Measurements from ENCODE around the gene PEX14. TPM values are rescaled to one million over a fixed set of nuclear protein-coding genes. Genes with fewer than 3 reads are reported as not detected.
A peak's percentile ranks its signal among the peaks of the same experiment; 100 is the strongest.

The PEX14 gene
- total RNA-seq, 4 donors from 2014 or later = 14.6 to 19.0 (median 17.6) TPM

- Histone ChIP-seq H3K27ac (no peak overlapping the region), H3K9me3 (no peaks in the 10 kb centered on the region), H3K4me3 (no peak overlapping the region), H3K27me3 (no peaks in the 10 kb centered on the region), H3K4me1 (peaks cover 12% of the 10 kb centered on the region), H3K36me3 (no peaks in the 10 kb centered on the region)
- no peak for DNase-seq (ENCODE audit: low spot score in 2 of 2)
- WGBS = 83% methylated on average over 12 of the region's 12 CpGs
- TF ChIP-seq POLR2AphosphoS5 (IDR thresholded peaks at IDR 0.05) (no peak), EP300 (IDR thresholded peaks at IDR 0.05) (no peak), POLR2A (IDR thresholded peaks at IDR 0.05) (no peak), CTCF (IDR thresholded peaks at IDR 0.05) (no peak)
Observed at GRCh38 chr1:10490286-10490970, 15.7 kb downstream of the PEX14 start.

- Histone ChIP-seq H3K36me3 (no peaks in the 10 kb centered on the region), H3K9me3 (no peaks in the 10 kb centered on the region), H3K4me1 (peaks cover 22% of the 10 kb centered on the region), H3K4me3 (no peak overlapping the region), H3K27me3 (no peaks in the 10 kb centered on the region), H3K27ac (no peak overlapping the region)
- TF ChIP-seq EP300 (IDR thresholded peaks at IDR 0.05) = no peak
- no peak for TF ChIP-seq POLR2AphosphoS5 (IDR thresholded peaks at IDR 0.05)
- TF ChIP-seq POLR2A (IDR thresholded peaks at IDR 0.05) = no peak
- TF ChIP-seq CTCF (IDR thresholded peaks at IDR 0.05) = no peak
- no peak for DNase-seq (ENCODE audit: low spot score in 2 of 2)
- WGBS = 63% methylated on average over 5 of the region's 5 CpGs
Observed at GRCh38 chr1:10494418-10494753, 19.6 kb downstream of the PEX14 start.

GRCh38 chr1:10494754-10495474 lies 20.2 kb downstream of the PEX14 start:
- H3K9me3 ChIP-seq = no peaks in the 10 kb centered on the region
- H3K27ac ChIP-seq = peak overlapping the region; percentile 87
- DNase-seq (ENCODE audit: low spot score in 2 of 2) = peak in 1 of 2 donors; percentile 85
- H3K36me3 ChIP-seq = no peaks in the 10 kb centered on the region
- TF ChIP-seq POLR2A (IDR thresholded peaks at IDR 0.05) (no peak), EP300 (IDR thresholded peaks at IDR 0.05) (no peak), CTCF (IDR thresholded peaks at IDR 0.05) (peak; percentile 79 to 93)
- H3K4me3 ChIP-seq = peak overlapping the region; percentile 33
- WGBS = 3% methylated on average over 15 of the region's 15 CpGs
- H3K4me1 ChIP-seq = peaks cover 22% of the 10 kb centered on the region
- no peaks in the 10 kb centered on the region for H3K27me3 ChIP-seq

GRCh38 chr1:10495475-10495817 lies 20.7 kb downstream of the PEX14 start:
- Histone ChIP-seq H3K9me3 (no peaks in the 10 kb centered on the region), H3K27me3 (no peaks in the 10 kb centered on the region), H3K4me1 (peaks cover 24% of the 10 kb centered on the region), H3K4me3 (peak overlapping the region; percentile 33), H3K36me3 (no peaks in the 10 kb centered on the region), H3K27ac (peak overlapping the region; percentile 87)
- TF ChIP-seq CTCF (IDR thresholded peaks at IDR 0.05) = no peak
- no peak for TF ChIP-seq POLR2AphosphoS5 (IDR thresholded peaks at IDR 0.05)
- no peak for TF ChIP-seq EP300 (IDR thresholded peaks at IDR 0.05)
- TF ChIP-seq POLR2A (IDR thresholded peaks at IDR 0.05) = no peak
- WGBS = 60% methylated on average over 10 of the region's 10 CpGs
- DNase-seq (ENCODE audit: low spot score in 2 of 2) = no peak

- TF ChIP-seq CTCF (IDR thresholded peaks at IDR 0.05) (no peak), EP300 (IDR thresholded peaks at IDR 0.05) (no peak), POLR2AphosphoS5 (IDR thresholded peaks at IDR 0.05) (no peak), POLR2A (IDR thresholded peaks at IDR 0.05) (no peak)
- DNase-seq (ENCODE audit: low spot score in 2 of 2) = peak in 1 of 2 donors; percentile 73
- Histone ChIP-seq H3K36me3 (no peaks in the 10 kb centered on the region), H3K9me3 (no peaks in the 10 kb centered on the region), H3K4me3 (no peak overlapping the region), H3K27ac (peak overlapping the region; percentile 87), H3K27me3 (no peaks in the 10 kb centered on the region), H3K4me1 (peaks cover 26% of the 10 kb centered on the region)
- WGBS = 56% methylated on average over 14 of the region's 14 CpGs
Observed at GRCh38 chr1:10495952-10496351, 21.2 kb downstream of the PEX14 start.
